Measurements from ENCODE around the gene ANKRD29. TPM values are rescaled to one million over a fixed set of nuclear protein-coding genes. Genes with fewer than 3 reads are reported as not detected.

Gene ANKRD29
- total and polyA plus RNA-seq, 9 of the 15 experiments (the other 6 are each of a cell fraction or from before 2014, with no cell fraction given) = 0.36 TPM; not detected in 8

DNA sequence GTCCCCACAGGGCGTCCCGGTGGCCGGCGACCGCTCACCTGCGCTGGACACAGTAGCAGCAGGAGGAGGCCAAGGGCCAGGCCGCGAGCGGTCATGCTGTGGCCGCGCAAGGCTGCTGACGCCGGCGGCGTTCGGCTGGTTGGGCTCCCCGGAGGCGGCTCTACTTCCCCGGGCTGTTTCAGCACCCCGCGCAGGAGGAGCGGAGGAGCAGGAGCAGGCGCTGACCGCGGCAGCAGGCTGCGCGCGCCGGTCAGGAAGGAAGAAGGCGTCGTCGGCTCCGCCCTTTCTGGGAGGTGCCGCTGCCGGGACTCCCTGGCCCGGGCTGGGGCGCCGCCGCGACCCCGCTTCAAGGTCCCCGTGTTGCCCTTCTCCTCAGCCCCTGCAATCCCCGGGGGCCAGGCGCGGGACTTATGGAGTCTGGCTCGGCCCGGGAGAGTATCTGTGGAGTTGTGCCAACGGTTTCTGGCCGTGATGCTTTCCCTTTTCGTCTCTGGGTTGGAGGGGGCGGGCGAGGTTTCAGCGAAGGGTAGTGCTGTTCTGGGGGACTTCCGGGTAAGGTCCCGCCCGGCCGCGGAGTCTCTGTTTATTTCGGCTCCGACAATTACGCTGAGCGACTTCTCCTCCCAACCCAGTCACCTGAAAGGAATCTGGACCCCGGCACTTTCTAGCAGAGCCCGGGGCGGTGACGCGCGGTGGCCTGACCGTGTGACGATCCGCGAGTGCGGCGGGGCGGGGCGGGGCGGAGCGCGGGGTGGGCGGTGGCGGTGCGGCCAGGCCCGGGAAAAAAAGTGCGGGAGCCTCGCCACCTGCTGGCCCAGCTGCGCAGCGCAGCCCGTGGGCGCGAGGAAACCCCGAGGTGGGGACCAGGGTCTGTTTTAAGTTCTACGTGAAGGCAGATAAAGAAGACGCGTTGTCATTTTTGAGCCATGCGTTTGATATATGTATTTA is 76.2 kb downstream of the ANKRD29 start, which contains the start of gene NPC1 (continued):
- TF ChIP-seq, protein P1, sequence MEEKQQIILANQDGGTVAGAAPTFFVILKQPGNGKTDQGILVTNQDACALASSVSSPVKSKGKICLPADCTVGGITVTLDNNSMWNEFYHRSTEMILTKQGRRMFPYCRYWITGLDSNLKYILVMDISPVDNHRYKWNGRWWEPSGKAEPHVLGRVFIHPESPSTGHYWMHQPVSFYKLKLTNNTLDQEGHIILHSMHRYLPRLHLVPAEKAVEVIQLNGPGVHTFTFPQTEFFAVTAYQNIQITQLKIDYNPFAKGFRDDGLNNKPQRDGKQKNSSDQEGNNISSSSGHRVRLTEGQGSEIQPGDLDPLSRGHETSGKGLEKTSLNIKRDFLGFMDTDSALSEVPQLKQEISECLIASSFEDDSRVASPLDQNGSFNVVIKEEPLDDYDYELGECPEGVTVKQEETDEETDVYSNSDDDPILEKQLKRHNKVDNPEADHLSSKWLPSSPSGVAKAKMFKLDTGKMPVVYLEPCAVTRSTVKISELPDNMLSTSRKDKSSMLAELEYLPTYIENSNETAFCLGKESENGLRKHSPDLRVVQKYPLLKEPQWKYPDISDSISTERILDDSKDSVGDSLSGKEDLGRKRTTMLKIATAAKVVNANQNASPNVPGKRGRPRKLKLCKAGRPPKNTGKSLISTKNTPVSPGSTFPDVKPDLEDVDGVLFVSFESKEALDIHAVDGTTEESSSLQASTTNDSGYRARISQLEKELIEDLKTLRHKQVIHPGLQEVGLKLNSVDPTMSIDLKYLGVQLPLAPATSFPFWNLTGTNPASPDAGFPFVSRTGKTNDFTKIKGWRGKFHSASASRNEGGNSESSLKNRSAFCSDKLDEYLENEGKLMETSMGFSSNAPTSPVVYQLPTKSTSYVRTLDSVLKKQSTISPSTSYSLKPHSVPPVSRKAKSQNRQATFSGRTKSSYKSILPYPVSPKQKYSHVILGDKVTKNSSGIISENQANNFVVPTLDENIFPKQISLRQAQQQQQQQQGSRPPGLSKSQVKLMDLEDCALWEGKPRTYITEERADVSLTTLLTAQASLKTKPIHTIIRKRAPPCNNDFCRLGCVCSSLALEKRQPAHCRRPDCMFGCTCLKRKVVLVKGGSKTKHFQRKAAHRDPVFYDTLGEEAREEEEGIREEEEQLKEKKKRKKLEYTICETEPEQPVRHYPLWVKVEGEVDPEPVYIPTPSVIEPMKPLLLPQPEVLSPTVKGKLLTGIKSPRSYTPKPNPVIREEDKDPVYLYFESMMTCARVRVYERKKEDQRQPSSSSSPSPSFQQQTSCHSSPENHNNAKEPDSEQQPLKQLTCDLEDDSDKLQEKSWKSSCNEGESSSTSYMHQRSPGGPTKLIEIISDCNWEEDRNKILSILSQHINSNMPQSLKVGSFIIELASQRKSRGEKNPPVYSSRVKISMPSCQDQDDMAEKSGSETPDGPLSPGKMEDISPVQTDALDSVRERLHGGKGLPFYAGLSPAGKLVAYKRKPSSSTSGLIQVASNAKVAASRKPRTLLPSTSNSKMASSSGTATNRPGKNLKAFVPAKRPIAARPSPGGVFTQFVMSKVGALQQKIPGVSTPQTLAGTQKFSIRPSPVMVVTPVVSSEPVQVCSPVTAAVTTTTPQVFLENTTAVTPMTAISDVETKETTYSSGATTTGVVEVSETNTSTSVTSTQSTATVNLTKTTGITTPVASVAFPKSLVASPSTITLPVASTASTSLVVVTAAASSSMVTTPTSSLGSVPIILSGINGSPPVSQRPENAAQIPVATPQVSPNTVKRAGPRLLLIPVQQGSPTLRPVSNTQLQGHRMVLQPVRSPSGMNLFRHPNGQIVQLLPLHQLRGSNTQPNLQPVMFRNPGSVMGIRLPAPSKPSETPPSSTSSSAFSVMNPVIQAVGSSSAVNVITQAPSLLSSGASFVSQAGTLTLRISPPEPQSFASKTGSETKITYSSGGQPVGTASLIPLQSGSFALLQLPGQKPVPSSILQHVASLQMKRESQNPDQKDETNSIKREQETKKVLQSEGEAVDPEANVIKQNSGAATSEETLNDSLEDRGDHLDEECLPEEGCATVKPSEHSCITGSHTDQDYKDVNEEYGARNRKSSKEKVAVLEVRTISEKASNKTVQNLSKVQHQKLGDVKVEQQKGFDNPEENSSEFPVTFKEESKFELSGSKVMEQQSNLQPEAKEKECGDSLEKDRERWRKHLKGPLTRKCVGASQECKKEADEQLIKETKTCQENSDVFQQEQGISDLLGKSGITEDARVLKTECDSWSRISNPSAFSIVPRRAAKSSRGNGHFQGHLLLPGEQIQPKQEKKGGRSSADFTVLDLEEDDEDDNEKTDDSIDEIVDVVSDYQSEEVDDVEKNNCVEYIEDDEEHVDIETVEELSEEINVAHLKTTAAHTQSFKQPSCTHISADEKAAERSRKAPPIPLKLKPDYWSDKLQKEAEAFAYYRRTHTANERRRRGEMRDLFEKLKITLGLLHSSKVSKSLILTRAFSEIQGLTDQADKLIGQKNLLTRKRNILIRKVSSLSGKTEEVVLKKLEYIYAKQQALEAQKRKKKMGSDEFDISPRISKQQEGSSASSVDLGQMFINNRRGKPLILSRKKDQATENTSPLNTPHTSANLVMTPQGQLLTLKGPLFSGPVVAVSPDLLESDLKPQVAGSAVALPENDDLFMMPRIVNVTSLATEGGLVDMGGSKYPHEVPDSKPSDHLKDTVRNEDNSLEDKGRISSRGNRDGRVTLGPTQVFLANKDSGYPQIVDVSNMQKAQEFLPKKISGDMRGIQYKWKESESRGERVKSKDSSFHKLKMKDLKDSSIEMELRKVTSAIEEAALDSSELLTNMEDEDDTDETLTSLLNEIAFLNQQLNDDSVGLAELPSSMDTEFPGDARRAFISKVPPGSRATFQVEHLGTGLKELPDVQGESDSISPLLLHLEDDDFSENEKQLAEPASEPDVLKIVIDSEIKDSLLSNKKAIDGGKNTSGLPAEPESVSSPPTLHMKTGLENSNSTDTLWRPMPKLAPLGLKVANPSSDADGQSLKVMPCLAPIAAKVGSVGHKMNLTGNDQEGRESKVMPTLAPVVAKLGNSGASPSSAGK (IDR thresholded peaks at IDR 0.05) = peak; percentile 50
- TF ChIP-seq, protein P2, sequence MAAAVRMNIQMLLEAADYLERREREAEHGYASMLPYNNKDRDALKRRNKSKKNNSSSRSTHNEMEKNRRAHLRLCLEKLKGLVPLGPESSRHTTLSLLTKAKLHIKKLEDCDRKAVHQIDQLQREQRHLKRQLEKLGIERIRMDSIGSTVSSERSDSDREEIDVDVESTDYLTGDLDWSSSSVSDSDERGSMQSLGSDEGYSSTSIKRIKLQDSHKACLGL (CRISPR knock-in tag; IDR thresholded peaks at IDR 0.05; ENCODE audit: borderline replicate concordance, poor library complexity, severe bottlenecking) = no peak
- TF ChIP-seq TCF7L2 (IDR thresholded peaks at IDR 0.05; ENCODE audit: low read depth, low read length) = no peak
- 0 out of 2 replicates have a peak, but pooled peaks have one; percentile 19 for TF ChIP-seq TEAD4 (IDR thresholded peaks at IDR 0.05; ENCODE audit: low read length)
- TF ChIP-seq TEAD4 (CRISPR knock-in tag; IDR thresholded peaks at IDR 0.05; ENCODE audit: borderline replicate concordance) = no peak; the same call in 1 of the 2 replicates
- TF ChIP-seq, protein P3, sequence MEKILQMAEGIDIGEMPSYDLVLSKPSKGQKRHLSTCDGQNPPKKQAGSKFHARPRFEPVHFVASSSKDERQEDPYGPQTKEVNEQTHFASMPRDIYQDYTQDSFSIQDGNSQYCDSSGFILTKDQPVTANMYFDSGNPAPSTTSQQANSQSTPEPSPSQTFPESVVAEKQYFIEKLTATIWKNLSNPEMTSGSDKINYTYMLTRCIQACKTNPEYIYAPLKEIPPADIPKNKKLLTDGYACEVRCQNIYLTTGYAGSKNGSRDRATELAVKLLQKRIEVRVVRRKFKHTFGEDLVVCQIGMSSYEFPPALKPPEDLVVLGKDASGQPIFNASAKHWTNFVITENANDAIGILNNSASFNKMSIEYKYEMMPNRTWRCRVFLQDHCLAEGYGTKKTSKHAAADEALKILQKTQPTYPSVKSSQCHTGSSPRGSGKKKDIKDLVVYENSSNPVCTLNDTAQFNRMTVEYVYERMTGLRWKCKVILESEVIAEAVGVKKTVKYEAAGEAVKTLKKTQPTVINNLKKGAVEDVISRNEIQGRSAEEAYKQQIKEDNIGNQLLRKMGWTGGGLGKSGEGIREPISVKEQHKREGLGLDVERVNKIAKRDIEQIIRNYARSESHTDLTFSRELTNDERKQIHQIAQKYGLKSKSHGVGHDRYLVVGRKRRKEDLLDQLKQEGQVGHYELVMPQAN (IDR thresholded peaks at IDR 0.05; ENCODE audit: borderline replicate concordance) = peak; percentile 95
- TF ChIP-seq POLR2AphosphoS5 (IDR thresholded peaks at IDR 0.05; ENCODE audit: control insufficient read depth, insufficient read depth, low read depth, low read length) = peak; percentile 80
- TF ChIP-seq, protein P4, sequence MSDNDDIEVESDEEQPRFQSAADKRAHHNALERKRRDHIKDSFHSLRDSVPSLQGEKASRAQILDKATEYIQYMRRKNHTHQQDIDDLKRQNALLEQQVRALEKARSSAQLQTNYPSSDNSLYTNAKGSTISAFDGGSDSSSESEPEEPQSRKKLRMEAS (CRISPR knock-in tag; IDR thresholded peaks at IDR 0.05) = peak; percentile 0; the same call in 1 of the 2 replicates
- TF ChIP-seq ZNF780A (CRISPR knock-in tag; IDR thresholded peaks at IDR 0.05) = no peak
- TF ChIP-seq MTA1 (IDR thresholded peaks at IDR 0.05; ENCODE audit: borderline replicate concordance) = no peak
- 0 out of 2 replicates have a peak, but pooled peaks have one; percentile 10 for TF ChIP-seq ZNF165 (CRISPR knock-in tag; IDR thresholded peaks at IDR 0.05; ENCODE audit: borderline replicate concordance)
